H1 (cell line): ENCODE data around the gene TBC1D17. TPM values are rescaled to one million over a fixed set of nuclear protein-coding genes. Genes with fewer than 3 reads are reported as not detected.

Experiments used
- KDM5A ChIP-seq: fragments of 200-600 bp; IDR thresholded peaks from 2 replicates; pipeline ENCODE4 v1.7.1; 2012; ENCODE audit warnings: mild to moderate bottlenecking, low read length, inconsistent platforms, mixed read lengths
- ZNF274 ChIP-seq: IDR thresholded peaks from 2 replicates; pipeline ENCODE4 v1.7.0; 2012; ENCODE audit warnings: low read length, borderline replicate concordance; ENCODE audit errors: extremely low read depth
- polyA plus RNA-seq, 7 experiments: library from polyadenylated mRNA; depleted of rRNA in 3 of 7; stranded (reverse) in 5 of 7; unstranded in 2 of 7; fragments of >200 nt in 5 of 7; fragments of 200-250 nt in 2 of 7; gene quantifications; 1 replicate in 5 of 7; 2 replicates in 1 of 7; 4 replicates in 1 of 7; pipeline versions ENCODE4 v1.2.1 to v1.2.3, GENCODE V29; 2011 to 2013; ENCODE audit warnings: missing spikeins in 2 of 7, mixed read lengths in 2 of 7
- total RNA-seq: library from RNA; stranded (reverse); fragmentation: NEBNext Ultra II Directional; extraction: Animal tissue kit (Norgen Biotek cat#: 25700); gene quantifications from 2 replicates; pipeline ENCODE4 v1.2.1, GENCODE V29; 2021
- TF ChIP-seq, protein P1 (sequence below): fragments of 300-600 bp; sonication (generic); IDR thresholded peaks from 2 replicates; pipeline ENCODE4 v1.7.1; 2012; ENCODE audit warnings: low read length, moderate library complexity, mild to moderate bottlenecking, inconsistent platforms; ENCODE audit not compliant: insufficient replicate concordance
- TF ChIP-seq, protein P2 (sequence below): IDR thresholded peaks from 2 replicates; pipeline ENCODE4 v1.6.1; 2011; ENCODE audit warnings: low read depth, mild to moderate bottlenecking, low read length; ENCODE audit not compliant: insufficient read depth

The TBC1D17 gene
- total and polyA plus RNA-seq, 2 of the 8 experiments (the other 6 are each of a cell fraction or from before 2014, with no cell fraction given), result 30.3 to 44.9 TPM

- TF ChIP-seq, protein P1, sequence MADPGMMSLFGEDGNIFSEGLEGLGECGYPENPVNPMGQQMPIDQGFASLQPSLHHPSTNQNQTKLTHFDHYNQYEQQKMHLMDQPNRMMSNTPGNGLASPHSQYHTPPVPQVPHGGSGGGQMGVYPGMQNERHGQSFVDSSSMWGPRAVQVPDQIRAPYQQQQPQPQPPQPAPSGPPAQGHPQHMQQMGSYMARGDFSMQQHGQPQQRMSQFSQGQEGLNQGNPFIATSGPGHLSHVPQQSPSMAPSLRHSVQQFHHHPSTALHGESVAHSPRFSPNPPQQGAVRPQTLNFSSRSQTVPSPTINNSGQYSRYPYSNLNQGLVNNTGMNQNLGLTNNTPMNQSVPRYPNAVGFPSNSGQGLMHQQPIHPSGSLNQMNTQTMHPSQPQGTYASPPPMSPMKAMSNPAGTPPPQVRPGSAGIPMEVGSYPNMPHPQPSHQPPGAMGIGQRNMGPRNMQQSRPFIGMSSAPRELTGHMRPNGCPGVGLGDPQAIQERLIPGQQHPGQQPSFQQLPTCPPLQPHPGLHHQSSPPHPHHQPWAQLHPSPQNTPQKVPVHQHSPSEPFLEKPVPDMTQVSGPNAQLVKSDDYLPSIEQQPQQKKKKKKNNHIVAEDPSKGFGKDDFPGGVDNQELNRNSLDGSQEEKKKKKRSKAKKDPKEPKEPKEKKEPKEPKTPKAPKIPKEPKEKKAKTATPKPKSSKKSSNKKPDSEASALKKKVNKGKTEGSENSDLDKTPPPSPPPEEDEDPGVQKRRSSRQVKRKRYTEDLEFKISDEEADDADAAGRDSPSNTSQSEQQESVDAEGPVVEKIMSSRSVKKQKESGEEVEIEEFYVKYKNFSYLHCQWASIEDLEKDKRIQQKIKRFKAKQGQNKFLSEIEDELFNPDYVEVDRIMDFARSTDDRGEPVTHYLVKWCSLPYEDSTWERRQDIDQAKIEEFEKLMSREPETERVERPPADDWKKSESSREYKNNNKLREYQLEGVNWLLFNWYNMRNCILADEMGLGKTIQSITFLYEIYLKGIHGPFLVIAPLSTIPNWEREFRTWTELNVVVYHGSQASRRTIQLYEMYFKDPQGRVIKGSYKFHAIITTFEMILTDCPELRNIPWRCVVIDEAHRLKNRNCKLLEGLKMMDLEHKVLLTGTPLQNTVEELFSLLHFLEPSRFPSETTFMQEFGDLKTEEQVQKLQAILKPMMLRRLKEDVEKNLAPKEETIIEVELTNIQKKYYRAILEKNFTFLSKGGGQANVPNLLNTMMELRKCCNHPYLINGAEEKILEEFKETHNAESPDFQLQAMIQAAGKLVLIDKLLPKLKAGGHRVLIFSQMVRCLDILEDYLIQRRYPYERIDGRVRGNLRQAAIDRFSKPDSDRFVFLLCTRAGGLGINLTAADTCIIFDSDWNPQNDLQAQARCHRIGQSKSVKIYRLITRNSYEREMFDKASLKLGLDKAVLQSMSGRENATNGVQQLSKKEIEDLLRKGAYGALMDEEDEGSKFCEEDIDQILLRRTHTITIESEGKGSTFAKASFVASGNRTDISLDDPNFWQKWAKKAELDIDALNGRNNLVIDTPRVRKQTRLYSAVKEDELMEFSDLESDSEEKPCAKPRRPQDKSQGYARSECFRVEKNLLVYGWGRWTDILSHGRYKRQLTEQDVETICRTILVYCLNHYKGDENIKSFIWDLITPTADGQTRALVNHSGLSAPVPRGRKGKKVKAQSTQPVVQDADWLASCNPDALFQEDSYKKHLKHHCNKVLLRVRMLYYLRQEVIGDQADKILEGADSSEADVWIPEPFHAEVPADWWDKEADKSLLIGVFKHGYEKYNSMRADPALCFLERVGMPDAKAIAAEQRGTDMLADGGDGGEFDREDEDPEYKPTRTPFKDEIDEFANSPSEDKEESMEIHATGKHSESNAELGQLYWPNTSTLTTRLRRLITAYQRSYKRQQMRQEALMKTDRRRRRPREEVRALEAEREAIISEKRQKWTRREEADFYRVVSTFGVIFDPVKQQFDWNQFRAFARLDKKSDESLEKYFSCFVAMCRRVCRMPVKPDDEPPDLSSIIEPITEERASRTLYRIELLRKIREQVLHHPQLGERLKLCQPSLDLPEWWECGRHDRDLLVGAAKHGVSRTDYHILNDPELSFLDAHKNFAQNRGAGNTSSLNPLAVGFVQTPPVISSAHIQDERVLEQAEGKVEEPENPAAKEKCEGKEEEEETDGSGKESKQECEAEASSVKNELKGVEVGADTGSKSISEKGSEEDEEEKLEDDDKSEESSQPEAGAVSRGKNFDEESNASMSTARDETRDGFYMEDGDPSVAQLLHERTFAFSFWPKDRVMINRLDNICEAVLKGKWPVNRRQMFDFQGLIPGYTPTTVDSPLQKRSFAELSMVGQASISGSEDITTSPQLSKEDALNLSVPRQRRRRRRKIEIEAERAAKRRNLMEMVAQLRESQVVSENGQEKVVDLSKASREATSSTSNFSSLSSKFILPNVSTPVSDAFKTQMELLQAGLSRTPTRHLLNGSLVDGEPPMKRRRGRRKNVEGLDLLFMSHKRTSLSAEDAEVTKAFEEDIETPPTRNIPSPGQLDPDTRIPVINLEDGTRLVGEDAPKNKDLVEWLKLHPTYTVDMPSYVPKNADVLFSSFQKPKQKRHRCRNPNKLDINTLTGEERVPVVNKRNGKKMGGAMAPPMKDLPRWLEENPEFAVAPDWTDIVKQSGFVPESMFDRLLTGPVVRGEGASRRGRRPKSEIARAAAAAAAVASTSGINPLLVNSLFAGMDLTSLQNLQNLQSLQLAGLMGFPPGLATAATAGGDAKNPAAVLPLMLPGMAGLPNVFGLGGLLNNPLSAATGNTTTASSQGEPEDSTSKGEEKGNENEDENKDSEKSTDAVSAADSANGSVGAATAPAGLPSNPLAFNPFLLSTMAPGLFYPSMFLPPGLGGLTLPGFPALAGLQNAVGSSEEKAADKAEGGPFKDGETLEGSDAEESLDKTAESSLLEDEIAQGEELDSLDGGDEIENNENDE, result no peak
- no peak for TF ChIP-seq ZNF274
- TF ChIP-seq, protein P2, sequence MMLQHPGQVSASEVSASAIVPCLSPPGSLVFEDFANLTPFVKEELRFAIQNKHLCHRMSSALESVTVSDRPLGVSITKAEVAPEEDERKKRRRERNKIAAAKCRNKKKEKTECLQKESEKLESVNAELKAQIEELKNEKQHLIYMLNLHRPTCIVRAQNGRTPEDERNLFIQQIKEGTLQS, result no peak
- TF ChIP-seq KDM5A, result no peak
Measured at GRCh38 chr19:49838885-49839588, 38.5 kb upstream of the TBC1D17 start (continued).
